Tibial artery (tissue), 4 donors: ENCODE results near the gene LRCH4.

ENCODE experiments used
- DNase-seq, 2 donors: peaks; one replicate each; pipeline ENCODE4 v3.0.0-alpha.2; 2019
- H3K27ac ChIP-seq, 2 donors: fragments of 200-600 bp; sonication (generic) in 1 of 2; 1 replicate in 1 of 2; 2 replicates in 1 of 2; pipeline ENCODE4 v1.5.1; 2018 to 2019; ENCODE audit warnings: mild to moderate bottlenecking in 1 of 2
- H3K27me3 ChIP-seq, 2 donors: fragments of 200-600 bp; sonication (generic) in 1 of 2; one replicate each; pipeline versions ENCODE4 v1.5.1 to v1.6.0; 2016 to 2019
- H3K36me3 ChIP-seq, 3 donors: fragments of 200-600 bp; sonication (generic) in 2 of 3; one replicate each; pipeline ENCODE4 v1.5.1; 2016 to 2019; ENCODE audit warnings: mild to moderate bottlenecking in 2 of 3
- H3K4me1 ChIP-seq, 4 donors: fragments of 200-600 bp; sonication (generic) in 2 of 4; 1 replicate in 3 of 4; 2 replicates in 1 of 4; pipeline ENCODE4 v1.5.1; 2016 to 2019
- H3K4me3 ChIP-seq, 2 donors: fragments of 200-600 bp; sonication (generic) in 1 of 2; 1 replicate in 1 of 2; 2 replicates in 1 of 2; pipeline ENCODE4 v1.5.1; 2018 to 2019; ENCODE audit warnings: mild to moderate bottlenecking in 2 of 2
- H3K9me3 ChIP-seq, 3 donors: fragments of 200-600 bp; sonication (generic) in 1 of 3; one replicate each; pipeline ENCODE4 v1.5.1; 2016 to 2019
- CTCF ChIP-seq, 2 experiments: fragments of 200-600 bp in 1 of 2; fragments of 450-650 bp in 1 of 2; IDR thresholded peaks; one replicate each; pipeline ENCODE4 v1.5.1; 2017 to 2019; ENCODE audit warnings: antibody characterized with exemption in 2 of 2, mild to moderate bottlenecking in 1 of 2, moderate library complexity in 1 of 2
- intact Hi-C: fragments of 100-400 bp; cut with DNase I; formaldehyde crosslinking; loops from one replicate; pipeline ENCODE4 v1.15.0; 2023; ENCODE audit warnings: low total_unique reads

The LRCH4 gene

GRCh38 chr7:100582650-100583049 is 3.3 kb downstream of the LRCH4 start:
- Histone ChIP-seq H3K27me3 (no peaks in the 10 kb centered on the region), H3K27ac (no peak overlapping the region), H3K4me3 (no peak overlapping the region), H3K36me3 (peaks cover 44 to 50% (median 47%) of the 10 kb centered on the region in 3 donors), H3K9me3 (no peaks in the 10 kb centered on the region), H3K4me1 (peaks cover 0 to 47% (median 26%) of the 10 kb centered on the region in 4 donors)
- no peak for DNase-seq
- TF ChIP-seq CTCF (IDR thresholded peaks at IDR 0.05) = no peak
- intact Hi-C loops = no loop called here

- intact Hi-C loops = no loop called here
- H3K4me3 ChIP-seq = no peak overlapping the region
- peaks cover 50 to 55% (median 52%) of the 10 kb centered on the region in 3 donors for H3K36me3 ChIP-seq
Observed at GRCh38 chr7:100582041-100582579, 3.8 kb downstream of the LRCH4 start.

GRCh38 chr7:100580466-100581283 is 5.3 kb downstream of the LRCH4 start:
- H3K4me1 ChIP-seq = peaks cover 0 to 42% (median 23%) of the 10 kb centered on the region in 4 donors
- no peaks in the 10 kb centered on the region for H3K9me3 ChIP-seq
- no peak overlapping the region for H3K27ac ChIP-seq
- no peak overlapping the region for H3K4me3 ChIP-seq
- H3K36me3 ChIP-seq = peaks cover 61 to 70% (median 66%) of the 10 kb centered on the region in 3 donors
- no peak for DNase-seq
- no peaks in the 10 kb centered on the region for H3K27me3 ChIP-seq
- TF ChIP-seq CTCF (IDR thresholded peaks at IDR 0.05) = no peak
- intact Hi-C loops = no loop called here

More at GRCh38 chr7:100582041-100582579, 3.8 kb downstream of the LRCH4 start:
- H3K27me3 ChIP-seq = no peaks in the 10 kb centered on the region
- DNase-seq = no peak
- H3K4me1 ChIP-seq = peaks cover 0 to 43% (median 24%) of the 10 kb centered on the region in 4 donors
- no peaks in the 10 kb centered on the region for H3K9me3 ChIP-seq
- H3K27ac ChIP-seq = no peak overlapping the region
- no peak for TF ChIP-seq CTCF (IDR thresholded peaks at IDR 0.05)

- H3K9me3 ChIP-seq = no peaks in the 10 kb centered on the region
- H3K4me1 ChIP-seq = peaks cover 0 to 21% (median 4%) of the 10 kb centered on the region in 4 donors
- no peaks in the 10 kb centered on the region for H3K27me3 ChIP-seq
- no peak overlapping the region for H3K4me3 ChIP-seq
- intact Hi-C loops = no loop called here
- no peak overlapping the region for H3K27ac ChIP-seq
- no peak for DNase-seq
- no peak for TF ChIP-seq CTCF (IDR thresholded peaks at IDR 0.05)
- peaks cover 78 to 91% (median 85%) of the 10 kb centered on the region in 3 donors for H3K36me3 ChIP-seq
Observed at GRCh38 chr7:100578246-100579183, 7.4 kb downstream of the LRCH4 start.

GRCh38 chr7:100577507-100577906 is 8.4 kb downstream of the LRCH4 start:
- Histone ChIP-seq H3K4me3 (no peak overlapping the region), H3K9me3 (no peaks in the 10 kb centered on the region), H3K4me1 (peaks cover 0 to 10% (median under 1%) of the 10 kb centered on the region in 4 donors), H3K27ac (no peak overlapping the region), H3K27me3 (no peaks in the 10 kb centered on the region), H3K36me3 (peaks cover 78 to 98% (median 83%) of the 10 kb centered on the region in 3 donors)
- DNase-seq = no peak
- intact Hi-C loops = no loop called here
- TF ChIP-seq CTCF (IDR thresholded peaks at IDR 0.05) = no peak
